HG02763 (cell line): ENCODE data around the gene SYNPO.

Experiments
- ATAC-seq: cut with Tn5 transposase; IDR thresholded peaks from one replicate; pipeline ENCODE4 v1.9.1; 2021; ENCODE audit warnings: mild to moderate bottlenecking, moderate library complexity; ENCODE audit not compliant: unreplicated experiment

SYNPO gene

DNA sequence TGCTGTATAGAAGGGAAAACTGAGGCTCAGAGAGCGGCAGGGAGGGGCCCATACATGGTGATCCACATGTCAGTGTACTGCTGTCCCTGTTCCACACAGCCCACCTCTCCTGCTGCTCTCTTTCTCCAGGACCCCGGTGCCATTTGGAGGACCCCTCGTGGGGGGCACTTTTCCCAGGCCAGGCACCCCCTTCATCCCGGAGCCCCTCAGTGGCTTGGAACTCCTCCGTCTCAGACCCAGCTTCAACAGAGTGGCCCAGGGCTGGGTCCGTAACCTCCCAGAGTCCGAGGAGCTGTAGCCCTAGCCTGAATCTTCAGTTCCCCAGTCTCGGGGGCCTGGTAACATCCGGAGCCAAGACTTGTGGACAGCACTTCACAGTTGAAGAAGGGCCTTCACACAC lies 36.1 kb downstream of the SYNPO start:
- no peak for ATAC-seq

DNA sequence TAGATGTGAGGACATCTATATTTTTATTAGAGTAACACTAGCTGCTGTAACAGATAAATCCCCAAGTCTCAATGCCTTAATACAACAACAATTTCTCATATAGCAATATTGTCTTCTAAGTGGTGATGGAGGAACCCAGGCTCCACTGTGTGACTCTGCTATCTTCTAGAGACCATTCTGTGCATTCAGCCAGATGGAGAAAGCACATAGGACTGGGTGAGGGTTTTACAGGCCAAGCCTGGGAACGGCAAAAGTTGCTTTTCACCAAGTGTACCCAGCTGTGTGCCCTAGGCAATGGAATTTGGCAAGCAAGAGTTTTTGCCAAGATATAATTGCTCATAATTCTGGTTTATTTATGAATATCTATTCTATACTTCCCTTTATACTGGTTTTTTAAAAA lies 48.7 kb downstream of the SYNPO start:
- no peak for ATAC-seq

DNA sequence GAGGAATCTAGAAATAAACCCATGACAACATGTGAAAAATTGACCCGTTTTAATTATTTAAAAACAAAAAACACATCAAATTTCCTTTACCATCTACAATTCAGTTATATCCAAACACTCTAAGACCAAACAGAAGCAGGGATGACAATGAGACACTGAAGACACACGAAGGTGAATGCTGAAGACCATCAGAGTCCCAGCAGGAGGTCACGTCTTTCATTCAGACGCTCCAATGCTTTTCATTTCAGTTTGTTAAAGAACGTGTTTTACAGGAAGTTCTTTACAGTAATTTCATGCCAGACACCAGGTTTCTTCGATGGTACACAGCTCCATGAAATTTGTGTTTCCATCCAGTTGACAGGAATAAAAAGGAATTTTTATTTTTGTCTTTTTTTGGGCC lies 50.3 kb downstream of the SYNPO start:
- ATAC-seq = no peak

DNA sequence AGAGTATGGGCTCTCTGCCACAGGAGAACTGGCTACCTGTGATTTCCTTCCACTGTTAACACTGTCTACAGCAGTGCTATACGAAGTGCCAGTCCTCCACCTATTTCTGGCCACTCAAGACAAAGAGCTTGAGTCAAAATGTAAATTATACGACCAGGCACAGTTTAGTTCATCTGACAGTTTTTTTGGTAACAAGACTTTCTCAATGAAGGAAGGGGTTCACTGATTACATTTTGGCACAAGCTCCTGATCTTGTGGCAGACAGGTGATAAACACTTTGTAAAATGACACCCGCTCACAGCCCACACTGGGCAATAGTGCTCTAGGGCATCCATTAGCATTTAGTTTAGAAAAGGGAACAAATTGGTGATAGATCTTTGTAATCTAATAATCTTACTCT lies 51.8 kb downstream of the SYNPO start:
- ATAC-seq = no peak

DNA sequence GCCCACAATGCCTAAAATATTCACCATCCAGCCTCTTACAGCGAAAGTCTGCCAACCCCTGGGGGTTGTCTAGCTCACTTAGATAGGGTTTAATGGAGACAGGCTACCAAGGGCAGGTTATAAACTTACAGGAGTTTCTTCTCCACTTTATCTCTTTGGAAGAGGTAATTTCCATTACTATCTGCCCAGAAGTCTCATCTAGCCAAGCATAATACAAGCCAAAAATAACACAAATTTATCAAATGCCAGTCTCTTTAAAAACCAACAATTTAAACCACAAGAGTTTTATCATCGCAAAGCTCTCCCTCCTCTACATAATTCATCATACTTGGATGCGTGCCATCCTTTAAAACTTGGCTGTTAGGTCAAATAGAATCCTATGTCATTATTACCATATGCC lies 54.2 kb downstream of the SYNPO start:
- no peak for ATAC-seq

DNA sequence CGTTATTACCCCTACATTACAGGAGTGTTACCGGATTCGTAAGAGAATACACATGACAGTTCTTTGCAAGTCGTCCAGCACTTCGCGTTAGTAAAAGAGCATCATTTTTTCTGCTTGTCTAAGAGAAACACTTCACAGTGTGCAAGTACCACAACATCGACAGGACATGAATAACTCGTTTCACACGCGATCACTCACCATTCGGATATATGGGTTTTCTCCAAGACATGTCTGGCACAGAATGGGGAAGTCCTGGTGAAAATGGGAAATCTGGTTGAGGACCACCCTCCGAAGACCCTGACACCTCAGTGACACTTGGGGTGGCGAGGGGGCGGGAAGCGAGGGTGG lies 59.8 kb downstream of the SYNPO start:
- peak; percentile 11 for ATAC-seq

DNA sequence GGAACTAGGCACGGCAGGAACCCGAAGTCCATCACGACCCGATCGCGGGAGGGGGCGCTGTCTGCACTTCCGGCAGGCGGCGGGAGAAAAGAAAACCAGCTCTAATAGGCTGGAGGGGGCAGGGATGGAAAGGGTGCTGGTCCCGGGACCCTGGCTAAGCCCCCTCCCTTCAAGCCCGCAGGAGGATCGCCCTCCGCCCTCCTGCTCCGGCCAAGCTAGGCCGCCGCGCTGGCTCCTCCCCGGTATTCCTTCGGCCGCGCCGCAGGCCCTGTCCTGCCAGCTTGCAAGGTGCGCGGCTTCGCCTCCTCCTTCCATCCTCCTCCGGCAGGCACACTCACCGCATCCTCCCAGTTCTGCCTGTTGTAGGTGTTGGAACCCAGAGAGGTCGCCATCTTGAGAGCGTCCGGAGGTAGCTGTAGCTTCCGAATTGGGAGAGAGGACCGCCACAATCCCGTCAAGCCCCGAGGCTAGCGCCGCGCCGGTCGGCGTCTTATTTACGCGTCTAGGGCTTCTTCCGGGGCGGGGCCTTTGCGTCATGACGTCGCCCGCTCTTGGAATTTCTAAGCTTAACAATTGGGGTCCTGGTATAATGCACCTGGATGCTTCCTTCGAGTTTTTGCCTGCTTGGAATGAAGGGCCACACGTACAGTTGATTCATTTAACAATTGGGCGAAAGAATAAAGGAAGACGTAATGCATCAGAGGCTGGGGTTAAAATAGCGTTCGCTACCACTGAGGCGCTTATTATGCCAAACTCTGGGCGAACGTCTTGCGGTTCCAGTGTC lies 60.3 kb downstream of the SYNPO start, which contains the start of gene RBM22:
Gene RBM22, minus strand, starts transcription at position 469 of the 784 bp plus-strand sequence. Its CDS starts 77 bp downstream, at position 392.
- peak; percentile 98 for ATAC-seq

DNA sequence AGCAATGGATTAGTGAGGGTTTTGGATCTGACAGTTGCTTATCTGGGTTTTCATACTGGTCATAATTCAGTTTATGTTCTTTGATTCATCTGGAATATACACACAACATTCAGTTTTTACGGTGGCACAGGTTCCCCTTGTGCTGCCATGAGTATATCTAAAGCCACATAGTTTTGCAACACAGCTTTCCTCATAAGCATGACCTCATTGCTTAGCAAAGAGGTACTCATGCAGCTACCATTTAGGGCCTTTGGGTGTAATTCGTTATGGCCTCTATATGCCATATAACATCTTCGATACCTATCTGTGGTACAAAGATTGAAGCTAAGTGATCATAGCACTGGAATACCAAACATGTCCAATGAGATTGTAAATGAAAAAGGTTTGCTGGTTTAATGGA lies 63.3 kb downstream of the SYNPO start:
- ATAC-seq = no peak

DNA sequence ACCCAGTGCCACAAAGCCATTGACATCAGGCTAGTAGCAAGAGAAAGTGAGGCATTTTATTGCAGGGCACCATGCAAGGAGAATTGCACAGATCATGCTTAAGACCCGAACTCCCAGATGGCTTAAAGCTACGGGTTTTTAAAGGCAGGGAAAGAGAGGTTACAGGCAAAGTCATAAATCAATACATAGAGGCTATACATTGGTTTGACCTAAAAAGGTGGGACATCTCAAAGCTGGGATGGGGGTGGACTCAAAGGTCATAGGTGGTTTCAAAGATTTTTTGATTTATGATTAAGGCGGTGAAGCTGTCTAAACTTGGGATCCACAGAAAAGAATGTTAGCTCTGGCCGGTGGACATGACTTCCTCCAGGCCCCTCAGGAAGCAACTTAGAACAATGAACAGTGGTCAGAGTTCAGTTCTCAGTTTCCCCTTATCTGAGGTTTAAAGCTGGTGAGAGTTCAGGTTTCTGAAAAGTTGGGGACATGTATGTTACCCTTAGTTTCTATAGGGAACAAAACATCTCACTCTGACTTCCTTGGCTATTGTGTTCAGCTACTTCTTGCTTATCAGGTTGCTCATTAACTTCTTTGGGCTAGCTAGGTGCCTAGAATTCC lies 66.4 kb downstream of the SYNPO start:
- no peak for ATAC-seq
